IPS-18c (cell line): ENCODE results near the gene TAF4B.
"Not testable (repeated sequence)": the region's sequence is repeated elsewhere in the genome, so short reads cannot be mapped to it uniquely, and the experiment has no call there.

Experiments
- H3K4me3 ChIP-seq: 2 replicates; pipeline ENCODE4 v1.7.0; 2013; ENCODE audit warnings: low read depth, mild to moderate bottlenecking, low read length, moderate library complexity; ENCODE audit not compliant: insufficient read depth
- H3K9me3 ChIP-seq: one replicate; pipeline ENCODE4 v1.6.1; 2013; ENCODE audit warnings: mild to moderate bottlenecking, low read length, moderate library complexity; ENCODE audit not compliant: control insufficient read depth, insufficient read depth

Gene TAF4B

GRCh38 chr18:26424428-26425147, 198.3 kb downstream of the TAF4B start:
- no peak overlapping the region for H3K4me3 ChIP-seq
- H3K9me3 ChIP-seq = no peaks in the 10 kb centered on the region

GRCh38 chr18:26425148-26425531, 198.9 kb downstream of the TAF4B start:
- H3K9me3 ChIP-seq = no peaks in the 10 kb centered on the region

GRCh38 chr18:26429535-26430226, 203.4 kb downstream of the TAF4B start:
- H3K9me3 ChIP-seq = no peaks in the 10 kb centered on the region

More at GRCh38 chr18:26425148-26425531, 198.9 kb downstream of the TAF4B start:
- H3K4me3 ChIP-seq = no peak overlapping the region

GRCh38 chr18:26432651-26433424, 206.6 kb downstream of the TAF4B start:
- Histone ChIP-seq H3K9me3 (no peaks in the 10 kb centered on the region), H3K4me3 (no peak overlapping the region)

More at GRCh38 chr18:26429535-26430226, 203.4 kb downstream of the TAF4B start:
- no peak overlapping the region for H3K4me3 ChIP-seq

- no peaks in the 10 kb centered on the region for H3K9me3 ChIP-seq
- no peak overlapping the region for H3K4me3 ChIP-seq
Measured at GRCh38 chr18:26434887-26435286, 208.6 kb downstream of the TAF4B start.

- Histone ChIP-seq H3K4me3 (no peak overlapping the region), H3K9me3 (no peaks in the 10 kb centered on the region)
Measured at GRCh38 chr18:26435415-26436095, 209.3 kb downstream of the TAF4B start.

- Histone ChIP-seq H3K4me3 (no peak overlapping the region), H3K9me3 (no peaks in the 10 kb centered on the region)
Measured at GRCh38 chr18:26436176-26437051, 210.2 kb downstream of the TAF4B start.

- H3K9me3 ChIP-seq, H3K4me3 ChIP-seq: not testable (repeated sequence)
Measured at GRCh38 chr18:26437634-26438033, 211.4 kb downstream of the TAF4B start.

- no peak overlapping the region for H3K4me3 ChIP-seq
- H3K9me3 ChIP-seq = no peaks in the 10 kb centered on the region
Measured at GRCh38 chr18:26438980-26439379, 212.7 kb downstream of the TAF4B start.

GRCh38 chr18:26439537-26439936, 213.3 kb downstream of the TAF4B start:
- Histone ChIP-seq H3K4me3 (no peak overlapping the region), H3K9me3 (no peaks in the 10 kb centered on the region)

GRCh38 chr18:26440644-26441043, 214.4 kb downstream of the TAF4B start:
- Histone ChIP-seq H3K4me3 (no peak overlapping the region), H3K9me3 (no peaks in the 10 kb centered on the region)
